ENCODE results near the gene TRAPPC12.

TRAPPC12 gene

GRCh38 chr2:3432693-3433338 lies 53.3 kb downstream of the TRAPPC12 start:
- DNase-seq (ENCODE audit: insufficient read length, low spot score), result no peak
- FAIRE-seq, result no peak
- no peak for TF ChIP-seq CTCF (IDR thresholded peaks at IDR 0.05; ENCODE audit: insufficient read depth, missing control alignments)

- TF ChIP-seq CTCF (IDR thresholded peaks at IDR 0.05; ENCODE audit: insufficient read depth, missing control alignments), result no peak
- no peak for FAIRE-seq
- DNase-seq (ENCODE audit: insufficient read length, low spot score), result no peak
These were observed 53.8 kb downstream of the TRAPPC12 start for GRCh38 chr2:3433339-3433699.

- no peak for DNase-seq (ENCODE audit: insufficient read length, low spot score)
- FAIRE-seq, result no peak
These were observed 54.4 kb downstream of the TRAPPC12 start for GRCh38 chr2:3433776-3434400.

GRCh38 chr2:3434654-3435053 lies 55.2 kb downstream of the TRAPPC12 start:
- TF ChIP-seq CTCF (IDR thresholded peaks at IDR 0.05; ENCODE audit: insufficient read depth, missing control alignments), result no peak

More at GRCh38 chr2:3433776-3434400, 54.4 kb downstream of the TRAPPC12 start:
- no peak for TF ChIP-seq CTCF (IDR thresholded peaks at IDR 0.05; ENCODE audit: insufficient read depth, missing control alignments)

GRCh38 chr2:3435445-3435844 lies 56.0 kb downstream of the TRAPPC12 start:
- no peak for FAIRE-seq
- DNase-seq (ENCODE audit: insufficient read length, low spot score), result no peak

More at GRCh38 chr2:3434654-3435053, 55.2 kb downstream of the TRAPPC12 start:
- FAIRE-seq, result no peak
- DNase-seq (ENCODE audit: insufficient read length, low spot score), result no peak

GRCh38 chr2:3440477-3440876 lies 61.0 kb downstream of the TRAPPC12 start:
- FAIRE-seq, result no peak
- no peak for DNase-seq (ENCODE audit: insufficient read length, low spot score)
- no peak for TF ChIP-seq CTCF (IDR thresholded peaks at IDR 0.05; ENCODE audit: insufficient read depth, missing control alignments)

More at GRCh38 chr2:3435445-3435844, 56.0 kb downstream of the TRAPPC12 start:
- no peak for TF ChIP-seq CTCF (IDR thresholded peaks at IDR 0.05; ENCODE audit: insufficient read depth, missing control alignments)

GRCh38 chr2:3441465-3441864 lies 62.0 kb downstream of the TRAPPC12 start:
- no peak for DNase-seq (ENCODE audit: insufficient read length, low spot score)
- TF ChIP-seq CTCF (IDR thresholded peaks at IDR 0.05; ENCODE audit: insufficient read depth, missing control alignments), result no peak
- no peak for FAIRE-seq
